ENCODE data around the gene ZAR1.

GRCh38 chr4:48484494-48485168 lies 5.4 kb upstream of the ZAR1 start:
- TF ChIP-seq ZNF274 (IDR thresholded peaks at IDR 0.05; ENCODE audit: low read depth, low read length) (no peak), YY1 (IDR thresholded peaks at IDR 0.05; ENCODE audit: insufficient read depth, insufficient read length) (no peak)
